Neural progenitor cell (in vitro differentiated cells): ENCODE measurements around the gene IRX2.

Experiments used
- CTCF ChIP-seq: fragments of 200-600 bp; sonication (generic); IDR thresholded peaks from 2 replicates; pipeline ENCODE4 v1.5.1; 2017; ENCODE audit warnings: antibody characterized with exemption, mild to moderate bottlenecking
- EZH2 ChIP-seq: fragments of 200-600 bp; sonication (generic); IDR thresholded peaks from 2 replicates; pipeline ENCODE4 v1.6.1; 2017; ENCODE audit warnings: antibody characterized with exemption, mild to moderate bottlenecking, moderate library complexity

- TF ChIP-seq CTCF (no peak), EZH2 (no peak)
These were observed 47.9 kb downstream of the IRX2 start for GRCh38 chr5:2703615-2704014.
